ENCODE data around the gene NHERF2.

Gene NHERF2

DNA sequence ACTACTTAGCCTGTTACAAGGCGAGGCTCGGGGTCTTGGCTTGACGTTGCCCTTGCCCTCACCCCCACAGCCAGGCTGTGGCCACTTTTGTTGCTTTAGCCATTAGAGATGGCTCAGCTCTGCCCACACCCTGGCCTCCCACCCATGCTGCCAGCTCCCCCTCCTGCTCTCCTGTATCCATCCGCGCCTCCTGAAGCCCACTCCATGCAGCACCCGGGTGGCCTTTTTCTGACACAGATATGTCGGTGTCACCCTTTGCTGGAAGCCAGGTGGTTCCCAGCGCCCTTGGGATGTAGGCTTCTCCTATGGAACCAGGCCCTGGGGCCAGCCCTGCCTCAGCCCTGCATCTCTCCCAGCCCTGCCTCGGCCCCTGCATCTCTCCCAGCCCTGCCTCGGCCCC, 30.7 kb downstream of the NHERF2 start:
- H3K4me3 ChIP-seq (ENCODE audit: low read depth, low read length): no peak overlapping the region

DNA sequence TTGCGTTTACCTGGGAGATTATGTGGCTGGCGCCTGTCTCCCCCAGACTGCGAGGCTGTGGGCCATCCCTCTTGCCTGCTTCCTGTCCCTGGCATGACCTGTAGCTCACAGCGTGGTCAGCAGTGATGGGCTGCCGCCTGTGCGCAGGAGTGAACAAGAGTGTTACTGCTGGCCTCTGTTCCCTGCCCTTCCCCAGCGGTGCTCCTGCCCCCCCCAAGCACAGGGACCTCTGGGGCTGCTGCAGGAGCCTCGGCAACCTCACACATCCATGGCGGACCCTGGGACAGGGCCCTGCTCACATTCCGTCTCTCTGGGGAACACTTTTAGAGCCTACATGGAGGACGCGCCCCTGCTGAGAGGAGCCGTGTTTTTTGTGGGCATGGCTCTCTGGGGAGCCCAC, 31.7 kb downstream of the NHERF2 start:
- no peak overlapping the region for H3K4me3 ChIP-seq (ENCODE audit: low read depth, low read length)

DNA sequence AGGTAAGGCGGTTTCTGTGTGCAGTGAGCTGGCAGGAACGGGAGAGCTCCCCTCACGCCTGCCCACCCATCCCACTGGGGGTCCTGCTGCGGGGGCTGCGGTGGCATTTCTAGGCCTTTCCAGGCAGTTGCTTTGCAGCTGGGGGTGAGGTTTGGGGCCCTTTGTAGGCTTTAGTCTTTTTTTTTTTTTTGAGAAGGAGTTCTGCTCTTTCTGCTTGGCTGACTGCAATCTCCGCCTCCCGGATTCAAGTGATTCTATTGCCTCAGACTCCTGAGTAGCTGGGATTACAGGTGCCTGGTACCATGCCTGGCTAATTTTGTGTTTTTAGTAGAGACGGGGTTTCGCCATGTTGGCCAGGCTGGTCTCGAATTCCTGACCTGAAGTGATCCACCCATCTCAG, 32.2 kb downstream of the NHERF2 start:
- H3K4me3 ChIP-seq (ENCODE audit: low read depth, low read length): no peak overlapping the region

GRCh38 chr16:2060346-2060745, 33.6 kb downstream of the NHERF2 start:
- H3K4me3 ChIP-seq (ENCODE audit: low read depth, low read length): no peak overlapping the region

- H3K4me3 ChIP-seq (ENCODE audit: low read depth, low read length): no peak overlapping the region
These were observed 34.3 kb downstream of the NHERF2 start for GRCh38 chr16:2061023-2061422.

GRCh38 chr16:2061526-2061925, 34.8 kb downstream of the NHERF2 start:
- no peak overlapping the region for H3K4me3 ChIP-seq (ENCODE audit: low read depth, low read length)

GRCh38 chr16:2062801-2063200, 36.1 kb downstream of the NHERF2 start:
- H3K4me3 ChIP-seq (ENCODE audit: low read depth, low read length): no peak overlapping the region

GRCh38 chr16:2063861-2064260, 37.2 kb downstream of the NHERF2 start:
- no peak overlapping the region for H3K4me3 ChIP-seq (ENCODE audit: low read depth, low read length)

GRCh38 chr16:2064368-2064945, 37.8 kb downstream of the NHERF2 start:
- no peak overlapping the region for H3K4me3 ChIP-seq (ENCODE audit: low read depth, low read length)

DNA sequence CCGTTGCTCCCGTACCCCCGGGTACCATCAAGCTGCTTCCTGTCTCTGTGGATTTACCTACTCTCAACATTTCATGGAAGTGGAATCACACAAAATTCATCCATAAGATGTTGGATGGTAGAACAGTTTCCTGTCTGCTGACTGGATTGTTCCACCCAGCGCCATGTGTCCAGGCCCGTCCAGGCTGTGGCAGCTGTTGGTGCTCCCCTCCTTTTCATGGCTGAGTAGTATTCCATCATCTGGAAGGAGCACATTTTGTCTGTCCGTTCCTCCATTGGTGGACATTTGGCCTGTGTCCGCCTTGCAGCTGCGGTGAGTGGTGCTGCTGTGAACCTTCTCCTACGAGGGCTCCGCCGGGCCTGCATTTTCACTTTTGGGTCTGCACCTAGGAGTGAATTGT, 39.4 kb downstream of the NHERF2 start:
- H3K4me3 ChIP-seq (ENCODE audit: low read depth, low read length): no peak overlapping the region

GRCh38 chr16:2070576-2071453, 44.1 kb downstream of the NHERF2 start:
- no peak overlapping the region for H3K4me3 ChIP-seq (ENCODE audit: low read depth, low read length)

GRCh38 chr16:2071454-2072202, 44.9 kb downstream of the NHERF2 start:
- H3K4me3 ChIP-seq (ENCODE audit: low read depth, low read length): no peak overlapping the region

DNA sequence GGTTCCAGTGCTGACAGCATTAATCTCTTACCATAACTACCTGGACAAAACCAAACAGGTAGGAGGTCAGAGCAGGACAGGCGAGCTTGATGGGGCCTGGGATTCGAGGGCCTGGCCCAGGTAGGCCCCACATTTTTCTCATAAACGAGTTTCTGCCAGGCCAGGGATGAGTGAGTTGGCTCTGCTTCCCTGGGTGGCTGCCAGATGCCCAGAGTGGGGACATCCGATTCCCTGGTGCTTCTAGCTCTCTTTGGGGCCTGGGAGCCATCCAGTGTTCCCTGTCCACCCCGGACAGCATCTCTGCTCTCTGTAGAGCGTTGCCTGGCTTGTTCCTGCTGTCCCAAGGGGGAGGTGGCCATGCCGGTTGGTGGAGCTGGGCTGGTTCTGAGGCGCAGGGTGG, 46.2 kb downstream of the NHERF2 start:
- H3K4me3 ChIP-seq (ENCODE audit: low read depth, low read length): no peak overlapping the region

GRCh38 chr16:2074071-2074470, 47.4 kb downstream of the NHERF2 start:
- H3K4me3 ChIP-seq (ENCODE audit: low read depth, low read length): no peak overlapping the region

DNA sequence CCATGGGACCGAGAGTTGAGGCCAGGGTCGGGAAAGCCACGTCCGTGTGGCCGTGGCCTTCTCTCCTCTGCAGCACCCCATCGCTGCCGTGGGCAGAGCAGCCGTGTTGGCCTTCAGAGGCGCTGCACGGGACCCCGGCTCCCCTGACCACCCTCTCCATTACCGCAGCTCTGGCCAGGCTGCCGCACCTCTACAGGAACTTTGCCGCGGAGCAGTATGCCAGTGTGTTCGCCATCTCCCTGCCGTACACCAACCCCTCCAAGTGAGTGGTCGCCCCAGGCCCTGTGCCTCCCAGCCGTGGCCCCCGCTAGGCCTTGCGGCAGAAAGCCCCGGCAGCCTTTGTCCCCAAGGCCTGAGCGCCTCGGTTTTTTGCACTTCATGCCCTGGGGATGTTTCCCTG, 48.9 kb downstream of the NHERF2 start:
- no peak overlapping the region for H3K4me3 ChIP-seq (ENCODE audit: low read depth, low read length)

DNA sequence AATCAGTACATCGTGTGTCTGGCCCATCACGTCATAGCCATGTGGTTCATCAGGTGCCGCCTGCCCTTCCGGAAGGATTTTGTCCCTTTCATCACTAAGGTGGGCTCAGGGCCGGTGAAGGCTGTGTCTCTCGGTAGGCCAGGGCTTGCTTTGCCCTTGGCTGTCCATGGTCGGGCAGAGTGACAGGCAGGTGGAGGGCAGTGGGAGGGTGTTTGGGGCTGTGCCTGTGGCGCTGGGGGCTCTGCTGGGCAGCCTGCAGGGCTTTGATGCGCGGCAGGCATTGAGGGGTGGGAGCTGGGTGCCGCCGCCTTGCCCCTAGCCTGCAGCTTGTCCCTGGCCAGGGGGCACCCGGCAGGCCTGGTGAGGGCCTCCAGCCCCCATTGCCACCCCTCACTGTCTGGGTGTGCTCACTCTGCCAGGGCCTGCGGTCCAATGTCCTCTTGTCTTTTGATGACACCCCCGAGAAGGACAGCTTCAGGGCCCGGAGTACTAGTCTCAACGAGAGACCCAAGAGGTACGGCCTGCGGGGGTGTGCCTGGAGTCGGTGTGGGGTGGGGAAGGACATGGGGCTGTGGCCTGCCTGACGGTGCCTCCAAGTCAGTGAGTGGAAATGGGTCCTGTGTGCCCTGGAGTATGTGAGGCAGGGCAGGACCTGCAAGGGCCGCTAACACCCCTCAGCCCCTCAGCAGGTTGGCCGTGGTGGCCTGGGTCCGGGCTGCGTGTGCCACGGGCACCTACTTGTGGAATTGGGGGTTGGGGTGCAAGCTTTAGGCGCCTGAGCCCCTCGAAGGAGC, 49.6 kb downstream of the NHERF2 start:
- no peak overlapping the region for H3K4me3 ChIP-seq (ENCODE audit: low read depth, low read length)

DNA sequence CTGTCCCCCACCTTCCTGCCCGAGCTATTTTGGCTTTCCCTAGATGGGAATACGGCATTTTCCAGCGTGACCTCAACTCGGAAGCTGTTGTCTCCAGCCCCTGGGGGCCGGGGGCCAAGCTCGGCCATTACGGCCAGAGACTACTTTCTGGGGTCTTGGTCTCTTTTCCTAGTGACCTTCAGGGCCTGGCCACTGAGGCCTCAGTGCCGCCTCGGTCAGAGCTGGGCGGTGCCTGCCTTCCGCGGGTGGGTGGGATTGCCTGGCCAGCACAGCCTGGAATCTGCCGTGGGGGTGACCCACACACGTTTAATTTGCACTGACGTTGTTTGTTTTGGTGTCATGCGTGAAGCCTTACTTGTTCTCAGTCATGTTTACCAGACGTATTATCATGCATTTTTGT, 50.3 kb downstream of the NHERF2 start:
- H3K4me3 ChIP-seq (ENCODE audit: low read depth, low read length): no peak overlapping the region

DNA sequence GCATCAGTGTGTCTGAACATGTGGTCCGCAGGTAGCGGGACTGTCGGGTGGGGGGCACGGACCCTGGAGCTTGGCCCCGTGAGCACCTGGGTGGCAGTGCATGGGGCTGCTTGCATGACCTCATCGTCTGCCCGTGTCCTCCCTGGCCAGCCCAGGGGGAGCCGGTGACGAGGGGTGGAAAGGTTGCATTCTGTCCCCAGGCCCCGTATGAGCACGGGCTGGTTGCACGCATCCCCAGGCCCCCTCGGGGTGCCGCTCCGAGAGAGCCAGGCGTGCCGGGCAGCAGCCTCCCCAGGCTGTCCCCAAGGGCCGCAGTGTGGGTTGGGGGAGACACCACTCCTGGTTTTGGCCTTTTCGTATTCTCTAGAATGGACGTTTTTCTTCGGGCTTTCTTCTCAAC, 51.0 kb downstream of the NHERF2 start:
- no peak overlapping the region for H3K4me3 ChIP-seq (ENCODE audit: low read depth, low read length)

- H3K4me3 ChIP-seq (ENCODE audit: low read depth, low read length): no peak overlapping the region
These were observed 51.4 kb downstream of the NHERF2 start for GRCh38 chr16:2078096-2078495.

DNA sequence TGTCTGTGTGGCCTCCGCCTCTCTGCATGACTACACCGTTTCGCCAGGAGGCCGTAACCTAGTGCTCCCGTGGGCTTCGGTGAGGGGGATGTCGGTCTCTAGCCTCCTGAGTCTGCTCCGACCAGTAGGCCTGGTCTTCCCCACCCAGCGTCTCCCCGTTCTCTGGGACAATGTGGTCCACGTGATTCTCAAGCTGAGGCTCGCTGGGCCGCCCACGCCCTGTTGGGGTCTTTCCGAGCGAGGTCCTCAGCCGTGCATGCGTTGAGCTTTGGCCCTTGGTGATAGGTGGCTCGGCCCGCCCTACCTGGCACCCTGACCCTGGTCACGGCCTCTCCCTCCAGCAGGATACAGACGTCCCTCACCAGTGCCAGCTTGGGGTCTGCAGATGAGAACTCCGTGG, 52.0 kb downstream of the NHERF2 start:
- no peak overlapping the region for H3K4me3 ChIP-seq (ENCODE audit: low read depth, low read length)

DNA sequence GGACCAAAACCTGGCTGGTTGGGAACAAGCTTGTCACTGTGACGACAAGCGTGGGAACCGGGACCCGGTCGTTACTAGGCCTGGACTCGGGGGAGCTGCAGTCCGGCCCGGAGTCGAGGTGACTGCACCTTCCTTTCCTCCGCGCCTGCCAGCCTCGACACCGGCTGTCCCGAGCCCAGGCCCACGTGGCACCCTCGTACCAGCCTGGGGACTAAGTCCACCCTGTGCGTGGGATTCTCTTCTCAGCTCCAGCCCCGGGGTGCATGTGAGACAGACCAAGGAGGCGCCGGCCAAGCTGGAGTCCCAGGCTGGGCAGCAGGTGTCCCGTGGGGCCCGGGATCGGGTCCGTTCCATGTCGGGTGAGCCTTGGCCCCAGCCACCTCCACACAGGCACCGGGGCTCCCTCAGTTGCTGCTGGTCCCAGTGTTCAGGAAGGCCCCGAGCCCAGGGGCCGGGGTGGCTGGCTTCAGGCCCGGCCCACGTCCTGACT, 52.7 kb downstream of the NHERF2 start:
- no peak overlapping the region for H3K4me3 ChIP-seq (ENCODE audit: low read depth, low read length)

Measured in iPS-11a (cell line).